LNCaP clone FGC (cell line): ENCODE measurements around the gene LRRIQ4.

ENCODE experiments used
- DNase-seq: peaks from one replicate; pipeline ENCODE4 v3.0.0-alpha.2; 2011; ENCODE audit warnings: low read depth
- H3K4me3 ChIP-seq: 2 replicates; pipeline ENCODE4 v1.5.1; 2011; ENCODE audit warnings: mild to moderate bottlenecking, low read depth, low read length, control low read depth
- TF ChIP-seq, protein P1 (sequence below): IDR thresholded peaks from 2 replicates; pipeline ENCODE4 v1.5.1; 2012; ENCODE audit warnings: mild to moderate bottlenecking; ENCODE audit not compliant: control insufficient read depth, insufficient read depth; ENCODE audit errors: extremely low read depth

The LRRIQ4 gene

DNA sequence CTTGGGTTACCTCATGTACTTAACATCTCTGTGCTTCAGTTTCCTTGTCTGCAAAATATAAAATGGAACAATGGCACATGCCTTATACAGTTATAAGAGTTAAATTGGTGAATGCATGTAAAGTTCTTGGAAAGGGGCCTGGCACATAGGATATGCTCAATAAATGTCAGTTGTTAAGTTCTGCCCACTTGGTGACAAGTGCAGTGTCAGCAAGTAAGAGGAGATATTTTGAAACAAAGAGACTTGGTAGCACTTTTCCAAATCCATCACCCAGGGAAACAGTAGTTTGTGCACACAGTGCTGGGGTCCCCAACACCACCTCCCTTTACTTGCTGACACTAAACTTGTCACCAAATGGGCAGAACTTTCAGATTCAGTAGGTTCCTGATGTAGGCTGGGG, 37.9 kb downstream of the LRRIQ4 start:
- DNase-seq = no peak
- no peak overlapping the region for H3K4me3 ChIP-seq
- TF ChIP-seq, protein P1, sequence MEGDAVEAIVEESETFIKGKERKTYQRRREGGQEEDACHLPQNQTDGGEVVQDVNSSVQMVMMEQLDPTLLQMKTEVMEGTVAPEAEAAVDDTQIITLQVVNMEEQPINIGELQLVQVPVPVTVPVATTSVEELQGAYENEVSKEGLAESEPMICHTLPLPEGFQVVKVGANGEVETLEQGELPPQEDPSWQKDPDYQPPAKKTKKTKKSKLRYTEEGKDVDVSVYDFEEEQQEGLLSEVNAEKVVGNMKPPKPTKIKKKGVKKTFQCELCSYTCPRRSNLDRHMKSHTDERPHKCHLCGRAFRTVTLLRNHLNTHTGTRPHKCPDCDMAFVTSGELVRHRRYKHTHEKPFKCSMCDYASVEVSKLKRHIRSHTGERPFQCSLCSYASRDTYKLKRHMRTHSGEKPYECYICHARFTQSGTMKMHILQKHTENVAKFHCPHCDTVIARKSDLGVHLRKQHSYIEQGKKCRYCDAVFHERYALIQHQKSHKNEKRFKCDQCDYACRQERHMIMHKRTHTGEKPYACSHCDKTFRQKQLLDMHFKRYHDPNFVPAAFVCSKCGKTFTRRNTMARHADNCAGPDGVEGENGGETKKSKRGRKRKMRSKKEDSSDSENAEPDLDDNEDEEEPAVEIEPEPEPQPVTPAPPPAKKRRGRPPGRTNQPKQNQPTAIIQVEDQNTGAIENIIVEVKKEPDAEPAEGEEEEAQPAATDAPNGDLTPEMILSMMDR = no peak

- DNase-seq = no peak
- no peak overlapping the region for H3K4me3 ChIP-seq
- TF ChIP-seq, protein P1 = no peak
Measured at GRCh38 chr3:169855514-169855913, 42.8 kb downstream of the LRRIQ4 start.

DNA sequence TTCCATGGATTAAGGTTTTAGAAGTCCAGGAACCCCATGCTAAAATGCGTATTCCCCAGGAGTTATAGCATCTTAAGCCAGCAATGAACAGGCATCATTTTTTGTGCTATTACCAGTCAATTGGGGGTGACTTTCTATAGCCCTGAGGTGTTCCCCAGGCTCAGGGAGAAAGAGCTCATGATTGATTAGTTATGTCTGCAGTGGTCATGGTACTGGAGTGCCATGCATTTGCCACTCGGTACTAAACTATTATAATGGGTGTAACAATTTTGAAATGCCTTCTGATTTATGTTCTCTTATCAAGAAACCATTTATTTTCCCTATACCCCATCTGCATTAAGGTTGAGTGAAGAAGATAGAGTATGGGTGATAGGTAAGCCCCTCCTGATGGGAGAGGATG, 45.1 kb downstream of the LRRIQ4 start:
- no peak overlapping the region for H3K4me3 ChIP-seq
- no peak for DNase-seq
- TF ChIP-seq, protein P1 = no peak

DNA sequence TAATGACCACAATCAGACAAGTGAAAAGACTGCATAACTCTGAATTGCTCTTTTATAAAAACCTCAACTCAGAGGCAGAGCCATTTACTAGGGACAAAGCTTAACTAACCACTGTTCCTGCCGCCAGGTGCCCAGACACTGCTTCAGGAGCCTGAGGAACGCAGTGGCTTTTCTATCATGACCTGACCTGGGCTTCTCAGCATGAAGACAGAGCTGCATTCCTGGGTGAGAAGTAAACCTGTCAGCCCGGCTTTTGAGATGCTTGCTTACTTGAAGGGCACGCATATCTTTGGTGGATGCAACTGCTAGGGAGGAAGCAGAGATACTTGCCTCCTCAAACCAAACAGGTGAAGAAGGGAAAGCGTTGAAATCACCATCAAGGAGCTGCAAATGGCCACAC, 49.2 kb downstream of the LRRIQ4 start:
- TF ChIP-seq, protein P1 = no peak
- no peak overlapping the region for H3K4me3 ChIP-seq
- no peak for DNase-seq

DNA sequence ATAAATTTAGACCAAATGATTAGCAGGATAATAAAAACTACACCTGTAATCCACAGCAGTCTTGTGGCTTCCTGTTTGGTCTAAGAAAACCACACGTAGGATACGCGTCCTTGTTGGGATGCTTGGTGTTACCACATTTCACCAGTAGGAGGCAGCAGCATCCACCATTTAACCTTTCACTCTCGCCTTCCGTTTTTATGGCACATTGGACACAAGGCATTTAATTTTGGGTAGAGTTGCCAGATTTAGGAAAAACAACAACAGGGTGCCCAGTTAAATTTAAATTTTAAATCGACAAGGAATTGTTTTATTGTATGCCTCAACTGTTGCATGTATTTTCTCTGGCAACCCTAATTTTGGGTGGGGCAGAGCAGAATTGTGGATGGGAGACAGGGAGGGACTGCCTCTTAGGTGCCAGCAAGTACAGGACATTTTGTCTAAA, 50.8 kb downstream of the LRRIQ4 start:
- no peak overlapping the region for H3K4me3 ChIP-seq
- TF ChIP-seq, protein P1 = peak; percentile 97
- DNase-seq = peak; percentile 75

DNA sequence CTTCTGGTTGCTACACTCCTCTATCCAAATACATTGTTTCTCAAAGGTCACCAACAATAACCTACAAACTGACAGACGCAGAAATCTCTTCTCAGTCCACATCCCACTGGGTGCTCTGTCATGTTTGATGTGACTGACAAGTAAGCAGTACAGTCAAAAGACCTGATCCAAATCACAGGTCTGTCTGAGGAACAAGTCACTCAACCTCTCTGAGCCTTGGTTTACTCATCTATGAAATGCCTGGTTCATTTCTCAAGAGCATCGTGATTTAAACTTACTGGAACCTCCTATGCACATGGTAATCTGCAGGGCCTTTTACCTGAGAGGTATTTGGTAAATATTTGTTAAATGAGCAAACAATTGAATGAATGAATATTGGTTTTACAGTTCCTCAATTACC, 51.6 kb downstream of the LRRIQ4 start:
- TF ChIP-seq, protein P1 = no peak
- no peak for DNase-seq

DNA sequence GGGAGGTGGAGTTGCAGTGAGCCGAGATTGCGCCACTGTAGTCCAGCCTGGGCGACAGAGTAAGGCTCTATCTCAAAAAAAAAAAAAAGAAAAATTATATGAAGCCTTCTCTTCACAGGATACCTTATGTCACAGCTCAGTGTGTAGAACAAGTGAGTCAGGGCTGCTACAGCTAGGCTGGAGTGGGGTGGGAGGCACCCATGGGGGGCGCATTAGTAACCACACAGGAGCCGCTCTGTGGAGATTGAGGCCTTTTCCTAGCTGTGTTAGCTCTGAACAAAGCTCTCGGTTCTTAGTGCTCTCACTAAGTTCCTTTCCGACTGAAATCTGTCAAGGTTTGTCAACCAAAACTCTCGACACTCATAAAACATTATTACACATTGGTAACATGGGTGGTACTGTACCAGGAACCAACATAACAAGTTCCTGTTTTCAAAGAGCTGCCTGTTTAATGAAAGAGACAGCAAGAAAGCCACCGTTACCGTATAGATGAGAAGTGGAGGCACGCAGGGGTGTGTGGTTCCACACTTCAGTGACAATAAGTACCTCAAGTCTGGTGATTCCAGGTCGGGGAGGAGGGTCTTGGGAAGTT, 52.6 kb downstream of the LRRIQ4 start:
- TF ChIP-seq, protein P1 = no peak
- no peak for DNase-seq
- H3K4me3 ChIP-seq = no peak overlapping the region

More for the DNA sequence above, 51.6 kb downstream of the LRRIQ4 start:
- H3K4me3 ChIP-seq = no peak overlapping the region
